Upper lobe of right lung (tissue), 1 donor: ENCODE measurements around the gene ASB1. TPM values are rescaled to one million over a fixed set of nuclear protein-coding genes. Genes with fewer than 3 reads are reported as not detected.

ENCODE experiments used
- ATAC-seq: fragments of 200-7000 bp; cut with Tn5 transposase; one replicate; pipeline ENCODE4 v1.9.1; 2020; ENCODE audit warnings: mild to moderate bottlenecking, moderate library complexity
- DNase-seq: peaks from one replicate; pipeline ENCODE4 v3.0.0-alpha.2; 2020
- H3K27ac ChIP-seq: fragments of 200-600 bp; one replicate; pipeline ENCODE4 v1.8.0; 2022
- H3K27me3 ChIP-seq: fragments of 200-600 bp; one replicate; pipeline ENCODE4 v1.8.0; 2022; ENCODE audit warnings: mild to moderate bottlenecking
- H3K36me3 ChIP-seq: fragments of 200-600 bp; one replicate; pipeline ENCODE4 v1.8.0; 2022
- H3K4me1 ChIP-seq: fragments of 200-600 bp; one replicate; pipeline ENCODE4 v1.8.0; 2022
- H3K4me3 ChIP-seq: fragments of 200-600 bp; one replicate; pipeline ENCODE4 v1.8.0; 2022; ENCODE audit warnings: mild to moderate bottlenecking
- H3K9me3 ChIP-seq: fragments of 200-600 bp; one replicate; pipeline ENCODE4 v1.8.0; 2022
- intact Hi-C: fragments of 100-400 bp; cut with DNase I; formaldehyde crosslinking; loops from one replicate; pipeline ENCODE4 v1.11.0; 2022
- total RNA-seq: library from RNA; stranded (reverse); fragmentation: NEBNext Ultra II Directional; extraction: Animal tissue kit (Norgen Biotek cat#: 25700); gene quantifications from one replicate; pipeline ENCODE4 v1.2.1, GENCODE V29; 2021
- TF ChIP-seq, protein P1 (sequence below): fragments of 200-600 bp; IDR thresholded peaks from one replicate; pipeline ENCODE4 v1.8.0; 2022; ENCODE audit warnings: antibody characterized with exemption
- donor health status: DM: no; HTN: yes; CAD: no; lungs with severe emphysema.

The ASB1 gene
- total RNA-seq, 1 donor from 2014 or later = 26.6 TPM

DNA sequence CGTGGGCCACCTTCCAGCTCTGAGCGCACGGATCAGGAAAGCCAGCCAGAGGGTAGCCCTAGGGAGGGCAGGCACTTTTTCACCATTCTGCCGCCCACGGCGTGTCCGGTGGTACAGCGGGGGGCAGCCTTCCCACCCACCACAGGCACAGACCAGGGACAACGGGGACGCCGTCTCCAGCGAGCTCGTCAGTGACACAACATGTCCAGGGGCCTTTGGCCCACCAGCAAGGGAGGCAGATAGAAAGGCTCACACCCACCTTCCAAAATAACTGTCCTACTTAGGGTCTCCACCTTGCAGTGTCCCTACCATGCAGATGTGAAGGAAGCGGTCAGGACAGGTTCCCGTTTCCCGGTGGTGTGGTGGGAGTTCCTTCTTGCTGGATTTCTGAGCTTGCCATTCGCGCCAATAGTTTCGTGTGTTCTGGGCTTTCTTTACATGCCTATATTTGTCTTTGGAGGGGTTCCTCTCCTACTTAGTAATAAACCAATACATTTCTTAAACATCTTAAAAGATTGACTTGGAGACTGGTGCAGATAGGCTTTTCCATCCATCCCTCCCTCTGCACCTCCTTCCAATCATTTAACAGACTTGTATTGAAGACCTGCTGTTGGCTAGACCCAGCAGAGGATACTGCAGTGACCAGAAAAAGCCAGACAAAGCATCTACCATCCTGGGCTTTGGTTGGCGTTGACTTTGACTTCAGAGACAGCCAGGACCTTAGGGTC lies 872 bp downstream of the ASB1 start:
- no peaks in the 10 kb centered on the region for H3K9me3 ChIP-seq
- H3K36me3 ChIP-seq = no peaks in the 10 kb centered on the region
- H3K4me1 ChIP-seq = peaks cover 21% of the 10 kb centered on the region
- peak; percentile 74 for DNase-seq
- TF ChIP-seq, protein P1, sequence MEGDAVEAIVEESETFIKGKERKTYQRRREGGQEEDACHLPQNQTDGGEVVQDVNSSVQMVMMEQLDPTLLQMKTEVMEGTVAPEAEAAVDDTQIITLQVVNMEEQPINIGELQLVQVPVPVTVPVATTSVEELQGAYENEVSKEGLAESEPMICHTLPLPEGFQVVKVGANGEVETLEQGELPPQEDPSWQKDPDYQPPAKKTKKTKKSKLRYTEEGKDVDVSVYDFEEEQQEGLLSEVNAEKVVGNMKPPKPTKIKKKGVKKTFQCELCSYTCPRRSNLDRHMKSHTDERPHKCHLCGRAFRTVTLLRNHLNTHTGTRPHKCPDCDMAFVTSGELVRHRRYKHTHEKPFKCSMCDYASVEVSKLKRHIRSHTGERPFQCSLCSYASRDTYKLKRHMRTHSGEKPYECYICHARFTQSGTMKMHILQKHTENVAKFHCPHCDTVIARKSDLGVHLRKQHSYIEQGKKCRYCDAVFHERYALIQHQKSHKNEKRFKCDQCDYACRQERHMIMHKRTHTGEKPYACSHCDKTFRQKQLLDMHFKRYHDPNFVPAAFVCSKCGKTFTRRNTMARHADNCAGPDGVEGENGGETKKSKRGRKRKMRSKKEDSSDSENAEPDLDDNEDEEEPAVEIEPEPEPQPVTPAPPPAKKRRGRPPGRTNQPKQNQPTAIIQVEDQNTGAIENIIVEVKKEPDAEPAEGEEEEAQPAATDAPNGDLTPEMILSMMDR = no peak
- no peaks in the 10 kb centered on the region for H3K27me3 ChIP-seq
- H3K4me3 ChIP-seq = peak overlapping the region; percentile 93
- intact Hi-C loops = no loop called here
- ATAC-seq = peak; percentile 34
- H3K27ac ChIP-seq = peak overlapping the region; percentile 93

DNA sequence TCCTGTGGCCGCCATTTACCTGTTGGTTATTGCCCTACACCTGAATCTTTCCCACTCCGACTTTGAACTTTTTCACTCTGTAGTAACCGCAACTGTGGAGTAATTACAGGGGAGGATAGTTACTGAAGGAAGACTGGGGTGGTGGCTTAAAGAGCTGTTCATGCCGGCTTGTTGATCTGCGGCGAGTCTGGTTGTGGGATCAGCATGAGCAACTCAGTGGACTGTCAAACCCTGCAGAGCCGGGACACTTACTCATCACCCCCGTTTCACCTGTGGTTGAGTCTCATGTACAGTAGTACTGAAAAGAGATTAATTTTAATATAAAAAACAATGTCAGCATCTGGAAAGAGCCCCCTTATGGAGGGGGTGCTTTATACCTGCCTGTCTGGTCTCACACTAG lies 2.1 kb downstream of the ASB1 start:
- no peak for DNase-seq
- no peak overlapping the region for H3K27ac ChIP-seq
- H3K36me3 ChIP-seq = peaks cover 9% of the 10 kb centered on the region
- intact Hi-C loops = no loop called here
- ATAC-seq = no peak
- TF ChIP-seq, protein P1 = no peak
- no peaks in the 10 kb centered on the region for H3K9me3 ChIP-seq
- peaks cover 21% of the 10 kb centered on the region for H3K4me1 ChIP-seq
- no peak overlapping the region for H3K4me3 ChIP-seq
- H3K27me3 ChIP-seq = no peaks in the 10 kb centered on the region

DNA sequence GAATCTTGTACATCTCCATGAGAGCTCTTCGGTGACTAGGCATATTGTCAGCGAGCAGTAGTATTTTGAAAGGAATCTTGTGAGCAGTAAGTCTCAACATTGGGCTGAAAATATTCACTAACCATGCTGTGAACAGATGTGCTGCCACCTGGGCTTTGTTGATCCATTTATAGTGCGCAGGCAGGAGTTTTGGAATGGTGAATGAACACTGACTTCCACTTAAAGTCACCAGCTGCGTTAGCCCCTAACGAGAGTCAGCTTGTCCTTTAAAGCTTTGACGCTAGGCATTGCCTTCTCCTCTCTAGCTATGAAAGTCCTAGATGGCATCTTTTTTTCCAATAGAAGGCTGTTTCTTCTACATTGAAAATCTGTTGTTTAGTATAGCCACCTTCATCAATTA lies 4.1 kb downstream of the ASB1 start:
- DNase-seq (no peak), ATAC-seq (no peak)
- no peaks in the 10 kb centered on the region for H3K9me3 ChIP-seq
- peaks cover 29% of the 10 kb centered on the region for H3K36me3 ChIP-seq
- no peak overlapping the region for H3K27ac ChIP-seq
- no peaks in the 10 kb centered on the region for H3K27me3 ChIP-seq
- H3K4me1 ChIP-seq = peaks cover 20% of the 10 kb centered on the region
- no peak overlapping the region for H3K4me3 ChIP-seq
- TF ChIP-seq, protein P1 = no peak
- intact Hi-C loops = no loop called here

DNA sequence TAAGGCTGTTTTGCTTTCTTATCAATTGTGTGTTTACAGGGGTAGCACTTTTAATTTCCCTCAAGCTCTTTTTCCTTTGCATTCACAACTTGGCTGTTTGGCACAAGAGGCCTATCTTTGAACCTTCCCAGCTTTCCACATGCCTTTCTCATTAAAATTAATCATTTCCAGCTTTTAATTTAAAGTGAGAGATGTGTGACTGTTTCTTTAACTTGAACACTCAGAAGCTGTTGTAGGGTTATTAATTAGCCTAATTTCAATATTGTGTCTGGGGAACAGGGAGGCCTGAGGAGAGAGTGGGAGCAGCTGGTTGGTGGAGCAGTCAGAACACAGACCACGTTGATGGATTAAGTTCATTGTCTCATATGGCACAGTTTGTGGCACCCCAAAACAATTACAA lies 4.7 kb downstream of the ASB1 start:
- H3K9me3 ChIP-seq = no peaks in the 10 kb centered on the region
- ATAC-seq (no peak), DNase-seq (no peak)
- peaks cover 15% of the 10 kb centered on the region for H3K4me1 ChIP-seq
- H3K36me3 ChIP-seq = peaks cover 34% of the 10 kb centered on the region
- TF ChIP-seq, protein P1 = no peak
- H3K27me3 ChIP-seq = no peaks in the 10 kb centered on the region
- intact Hi-C loops = no loop called here
- no peak overlapping the region for H3K4me3 ChIP-seq
- no peak overlapping the region for H3K27ac ChIP-seq

DNA sequence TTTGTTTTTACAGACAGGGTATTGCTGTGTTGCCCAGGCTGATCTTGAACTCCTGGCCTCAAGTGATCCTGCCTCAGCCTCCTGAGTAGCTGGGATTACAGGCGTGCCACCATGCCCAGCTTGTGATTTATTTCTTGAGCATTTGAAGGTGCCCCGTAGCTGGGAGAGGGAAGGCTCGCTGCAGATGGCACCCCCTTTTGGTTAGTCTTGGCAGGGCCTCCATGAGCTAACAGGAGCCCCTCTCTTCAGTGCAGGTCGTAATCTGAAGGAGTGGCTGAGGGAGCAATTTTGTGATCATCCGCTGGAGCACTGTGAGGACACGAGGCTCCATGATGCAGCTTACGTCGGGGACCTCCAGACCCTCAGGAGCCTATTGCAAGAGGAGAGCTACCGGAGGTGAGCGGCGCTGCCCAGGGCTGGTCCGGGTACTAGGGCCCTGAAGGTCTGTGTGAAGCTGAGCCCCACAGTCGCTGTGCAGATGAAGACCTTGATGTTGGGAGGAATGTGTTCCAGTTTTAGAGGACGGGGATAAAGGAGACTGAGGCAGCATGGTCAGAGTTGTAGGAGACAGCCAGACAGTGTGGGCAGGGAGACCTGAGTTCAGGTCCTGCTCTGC lies 6.7 kb downstream of the ASB1 start:
- no peak for ATAC-seq

More for the DNA sequence above, 6.7 kb downstream of the ASB1 start:
- Histone ChIP-seq H3K36me3 (peaks cover 38% of the 10 kb centered on the region), H3K27ac (no peak overlapping the region), H3K4me1 (peaks cover 6% of the 10 kb centered on the region), H3K4me3 (no peak overlapping the region), H3K9me3 (no peaks in the 10 kb centered on the region), H3K27me3 (no peaks in the 10 kb centered on the region)
- intact Hi-C loops = no loop called here
- TF ChIP-seq, protein P1 = no peak
- no peak for DNase-seq
